Measurements from ENCODE around the gene SYTL2. TPM values are rescaled to one million over a fixed set of nuclear protein-coding genes. Genes with fewer than 3 reads are reported as not detected.
"Not testable (repeated sequence)": the region's sequence is repeated elsewhere in the genome, so short reads cannot be mapped to it uniquely, and the experiment has no call there.

Gene SYTL2
- total and polyA plus RNA-seq, 4 donors = 24.0 to 34.7 (median 26.5) TPM

DNA sequence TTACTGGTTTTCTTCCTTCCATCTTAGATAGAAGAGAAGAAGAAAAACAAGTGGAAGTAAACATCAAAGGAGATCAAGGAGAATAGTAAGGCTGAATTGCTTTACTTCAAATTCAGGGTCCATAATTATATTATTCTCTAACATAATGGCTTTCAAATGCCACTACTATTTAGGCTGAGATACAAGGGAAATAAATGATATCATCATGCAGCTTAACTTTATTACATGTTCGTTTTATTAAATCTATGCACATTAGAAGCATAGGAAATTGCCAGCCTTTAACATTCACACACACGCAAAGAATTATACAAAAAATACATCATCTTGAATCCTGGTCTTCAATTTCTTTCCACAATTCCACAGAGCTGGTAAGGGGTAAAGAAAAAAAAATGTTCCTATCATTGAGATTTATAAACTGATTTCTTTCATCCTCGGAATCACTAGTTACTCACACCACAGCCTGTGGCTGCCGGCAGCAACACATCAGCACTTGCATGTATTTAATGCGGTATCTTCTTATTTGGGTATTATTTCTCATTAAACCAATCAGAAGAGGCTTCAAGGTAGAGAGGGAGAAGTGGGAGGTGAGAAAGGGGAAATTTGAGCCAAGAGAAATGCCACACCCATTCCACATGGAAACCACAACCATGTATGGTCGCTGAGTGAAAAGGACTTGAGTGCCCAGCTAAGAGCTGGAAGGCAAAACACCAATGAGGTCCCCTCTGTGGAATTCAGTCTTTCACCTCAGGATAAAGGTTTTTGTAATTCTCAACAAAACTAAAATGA, 26.3 kb downstream of the SYTL2 start:
- H3K4me1 ChIP-seq (ENCODE audit: control insufficient read depth, insufficient read depth, low read length) = no peaks in the 10 kb centered on the region
- WGBS (ENCODE audit: insufficient coverage) = no CpG with 5 or more reads among the region's 6 CpGs
- no peaks in the 10 kb centered on the region for H3K9me3 ChIP-seq (ENCODE audit: control insufficient read depth, insufficient read depth, low read length)
- H3K27ac ChIP-seq (ENCODE audit: low read depth, low read length) = no peak overlapping the region
- H3K4me3 ChIP-seq (ENCODE audit: low read depth, low read length) = no peak overlapping the region
- DNase-seq (ENCODE audit: low read depth in 4 of 6, low spot score in 6 of 6) = no peak
- H3K27me3 ChIP-seq (ENCODE audit: control insufficient read depth, insufficient read depth, low read length) = no peaks in the 10 kb centered on the region
- no peaks in the 10 kb centered on the region for H3K36me3 ChIP-seq (ENCODE audit: control insufficient read depth, insufficient read depth, low read length)

DNA sequence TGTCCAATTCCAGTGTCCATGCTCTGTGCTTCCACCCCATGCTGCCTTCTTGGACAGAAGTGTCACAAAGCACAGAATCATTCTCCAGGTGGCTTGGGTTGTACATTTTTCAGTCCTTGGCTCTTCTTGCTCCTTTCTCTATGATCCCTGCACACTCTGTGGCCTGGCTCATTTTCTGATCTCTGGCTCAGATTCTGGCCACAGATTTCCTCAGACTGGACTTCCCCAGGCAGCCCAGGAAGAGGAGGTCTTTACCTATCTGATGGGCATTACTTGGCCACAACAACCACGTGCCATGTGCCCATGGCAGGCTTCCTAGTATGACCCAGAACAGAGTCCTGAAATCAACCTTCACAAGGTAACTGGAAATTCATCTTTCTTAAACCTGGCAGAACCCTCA, 27.2 kb downstream of the SYTL2 start:
- H3K9me3 ChIP-seq (ENCODE audit: control insufficient read depth, insufficient read depth, low read length) = no peaks in the 10 kb centered on the region
- no peaks in the 10 kb centered on the region for H3K4me1 ChIP-seq (ENCODE audit: control insufficient read depth, insufficient read depth, low read length)
- H3K36me3 ChIP-seq (ENCODE audit: control insufficient read depth, insufficient read depth, low read length) = no peaks in the 10 kb centered on the region
- no peak for DNase-seq (ENCODE audit: low read depth in 4 of 6, low spot score in 6 of 6)
- WGBS (ENCODE audit: insufficient coverage) = 86% methylated on average over 1 of the region's 1 CpG
- H3K27me3 ChIP-seq (ENCODE audit: control insufficient read depth, insufficient read depth, low read length) = no peaks in the 10 kb centered on the region
- no peak overlapping the region for H3K4me3 ChIP-seq (ENCODE audit: low read depth, low read length)
- no peak overlapping the region for H3K27ac ChIP-seq (ENCODE audit: low read depth, low read length)

- not testable (repeated sequence) for H3K27ac ChIP-seq (ENCODE audit: low read depth, low read length); H3K4me3 ChIP-seq (ENCODE audit: low read depth, low read length); H3K27me3 ChIP-seq (ENCODE audit: control insufficient read depth, insufficient read depth, low read length); H3K4me1 ChIP-seq (ENCODE audit: control insufficient read depth, insufficient read depth, low read length); DNase-seq (ENCODE audit: low read depth in 4 of 6, low spot score in 6 of 6); H3K36me3 ChIP-seq (ENCODE audit: control insufficient read depth, insufficient read depth, low read length); H3K9me3 ChIP-seq (ENCODE audit: control insufficient read depth, insufficient read depth, low read length)
- 100% methylated on average over 1 of the region's 3 CpGs for WGBS (ENCODE audit: insufficient coverage)
Observed at GRCh38 chr11:85780780-85781517, 30.0 kb downstream of the SYTL2 start.

DNA sequence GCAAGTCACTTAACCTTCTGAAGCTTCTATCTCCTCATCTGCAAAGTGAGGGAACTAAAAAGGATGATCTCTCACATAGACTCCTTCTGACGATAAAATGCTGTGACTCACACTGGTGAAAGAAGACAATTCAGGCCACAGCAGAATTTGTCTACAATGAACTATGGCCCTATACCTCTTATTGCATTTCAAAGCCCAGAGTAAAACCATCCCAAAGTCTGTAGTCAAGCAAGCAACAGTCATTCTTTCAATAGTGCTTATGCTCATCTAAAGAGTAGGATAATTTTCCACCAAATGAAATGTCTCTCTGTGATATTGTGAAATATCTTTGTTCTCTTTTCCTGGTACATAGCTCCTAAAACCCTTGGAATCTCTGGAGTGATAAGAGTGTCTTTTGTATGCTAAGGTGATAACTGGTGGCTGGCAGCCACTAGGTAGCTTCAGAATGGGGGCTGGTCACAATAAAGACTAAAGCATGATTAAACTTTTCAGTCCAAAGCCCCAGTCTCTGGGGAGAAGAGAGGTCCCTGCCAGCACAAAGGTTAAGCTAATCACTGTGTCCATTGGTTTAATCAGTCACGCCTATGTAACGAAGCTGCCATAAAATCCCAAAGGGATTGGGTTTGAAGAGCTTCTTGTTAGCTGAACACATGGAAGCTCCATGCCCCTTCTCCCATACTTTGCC, 30.8 kb downstream of the SYTL2 start:
- Histone ChIP-seq H3K4me3 (ENCODE audit: low read depth, low read length) (no peak overlapping the region), H3K36me3 (ENCODE audit: control insufficient read depth, insufficient read depth, low read length) (no peaks in the 10 kb centered on the region), H3K4me1 (ENCODE audit: control insufficient read depth, insufficient read depth, low read length) (no peaks in the 10 kb centered on the region), H3K27ac (ENCODE audit: low read depth, low read length) (no peak overlapping the region), H3K27me3 (ENCODE audit: control insufficient read depth, insufficient read depth, low read length) (no peaks in the 10 kb centered on the region), H3K9me3 (ENCODE audit: control insufficient read depth, insufficient read depth, low read length) (no peaks in the 10 kb centered on the region)
- DNase-seq (ENCODE audit: low read depth in 4 of 6, low spot score in 6 of 6) = no peak
- WGBS (ENCODE audit: insufficient coverage) = 100% methylated on average over 1 of the region's 3 CpGs

- H3K36me3 ChIP-seq (ENCODE audit: control insufficient read depth, insufficient read depth, low read length); H3K27me3 ChIP-seq (ENCODE audit: control insufficient read depth, insufficient read depth, low read length); DNase-seq (ENCODE audit: low read depth in 4 of 6, low spot score in 6 of 6); H3K9me3 ChIP-seq (ENCODE audit: control insufficient read depth, insufficient read depth, low read length); H3K27ac ChIP-seq (ENCODE audit: low read depth, low read length); H3K4me3 ChIP-seq (ENCODE audit: low read depth, low read length); H3K4me1 ChIP-seq (ENCODE audit: control insufficient read depth, insufficient read depth, low read length): not testable (repeated sequence)
- no CpG with 5 or more reads among the region's 3 CpGs for WGBS (ENCODE audit: insufficient coverage)
Observed at GRCh38 chr11:85777603-85777972, 33.4 kb downstream of the SYTL2 start.

- Histone ChIP-seq H3K27ac (ENCODE audit: low read depth, low read length) (no peak overlapping the region), H3K27me3 (ENCODE audit: control insufficient read depth, insufficient read depth, low read length) (no peaks in the 10 kb centered on the region), H3K4me3 (ENCODE audit: low read depth, low read length) (no peak overlapping the region), H3K4me1 (ENCODE audit: control insufficient read depth, insufficient read depth, low read length) (no peaks in the 10 kb centered on the region), H3K9me3 (ENCODE audit: control insufficient read depth, insufficient read depth, low read length) (no peaks in the 10 kb centered on the region), H3K36me3 (ENCODE audit: control insufficient read depth, insufficient read depth, low read length) (no peaks in the 10 kb centered on the region)
- DNase-seq (ENCODE audit: low read depth in 4 of 6, low spot score in 6 of 6) = no peak
- no CpG with 5 or more reads among the region's 1 CpG for WGBS (ENCODE audit: insufficient coverage)
Observed at GRCh38 chr11:85776951-85777602, 33.9 kb downstream of the SYTL2 start.

DNA sequence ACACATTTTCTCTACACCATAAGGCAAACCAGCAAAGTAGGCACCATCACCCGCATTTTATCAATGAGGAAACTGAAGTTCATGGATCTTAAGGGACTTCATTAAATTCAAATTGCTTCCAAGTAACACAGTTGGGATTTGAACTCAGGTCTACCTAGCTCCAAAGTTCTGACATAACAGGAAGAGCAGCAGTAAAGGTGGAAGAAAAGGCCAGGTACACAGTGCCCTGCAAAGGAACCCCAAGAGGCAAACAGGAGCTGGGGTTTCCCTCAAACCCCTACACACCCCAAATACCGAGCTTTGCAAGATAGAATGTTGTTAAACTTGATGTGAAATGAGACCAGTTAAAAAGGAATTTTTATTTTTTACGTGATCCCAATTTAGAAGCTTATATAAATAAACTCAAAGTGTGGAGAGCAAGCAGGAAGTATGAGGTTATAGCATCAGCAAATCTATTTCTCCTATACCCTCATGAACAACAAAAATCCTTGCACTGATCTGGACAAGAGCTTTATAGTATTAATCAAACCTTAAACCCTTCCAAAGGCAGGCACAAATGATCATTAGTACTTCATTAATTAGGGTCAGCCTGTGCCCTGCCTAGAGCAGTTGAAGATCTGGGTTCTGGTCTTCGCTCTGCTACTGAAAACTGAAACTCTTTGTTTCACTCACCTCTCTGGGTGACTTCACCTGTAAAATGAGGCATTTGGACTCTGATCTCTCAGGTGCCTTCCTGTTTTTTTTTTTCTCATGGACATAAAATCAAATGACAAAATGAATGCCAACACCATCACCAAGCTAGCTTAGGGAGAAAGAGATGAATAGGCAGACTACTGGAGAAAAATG, 36.5 kb downstream of the SYTL2 start:
- Histone ChIP-seq H3K36me3 (ENCODE audit: control insufficient read depth, insufficient read depth, low read length) (no peaks in the 10 kb centered on the region), H3K4me1 (ENCODE audit: control insufficient read depth, insufficient read depth, low read length) (no peaks in the 10 kb centered on the region), H3K4me3 (ENCODE audit: low read depth, low read length) (no peak overlapping the region), H3K27ac (ENCODE audit: low read depth, low read length) (no peak overlapping the region), H3K9me3 (ENCODE audit: control insufficient read depth, insufficient read depth, low read length) (no peaks in the 10 kb centered on the region), H3K27me3 (ENCODE audit: control insufficient read depth, insufficient read depth, low read length) (no peaks in the 10 kb centered on the region)
- 83% methylated on average over 2 of the region's 4 CpGs for WGBS (ENCODE audit: insufficient coverage)
- DNase-seq (ENCODE audit: low read depth in 4 of 6, low spot score in 6 of 6) = no peak

DNA sequence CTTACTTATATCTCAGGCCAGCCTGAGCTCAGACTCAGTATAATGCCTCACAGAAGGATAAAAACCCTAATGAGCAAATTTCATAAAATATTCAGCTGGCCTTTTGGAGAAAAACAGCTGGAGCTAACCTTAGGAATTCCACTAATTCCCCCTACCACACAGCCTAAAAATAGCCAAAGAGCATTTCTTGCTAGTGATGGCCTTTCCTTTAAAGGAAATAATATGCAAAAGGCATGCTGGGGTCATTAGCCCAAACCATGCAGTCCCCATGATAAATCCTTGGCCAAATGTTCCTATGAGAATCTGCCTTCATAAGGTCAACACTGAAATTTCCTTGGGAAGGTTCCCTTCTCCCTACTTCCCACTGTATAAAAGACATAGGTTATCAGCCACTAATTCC, 38.2 kb downstream of the SYTL2 start:
- Histone ChIP-seq H3K36me3 (ENCODE audit: control insufficient read depth, insufficient read depth, low read length) (no peaks in the 10 kb centered on the region), H3K4me3 (ENCODE audit: low read depth, low read length) (no peak overlapping the region), H3K4me1 (ENCODE audit: control insufficient read depth, insufficient read depth, low read length) (no peaks in the 10 kb centered on the region), H3K9me3 (ENCODE audit: control insufficient read depth, insufficient read depth, low read length) (no peaks in the 10 kb centered on the region), H3K27me3 (ENCODE audit: control insufficient read depth, insufficient read depth, low read length) (no peaks in the 10 kb centered on the region), H3K27ac (ENCODE audit: low read depth, low read length) (no peak overlapping the region)
- no peak for DNase-seq (ENCODE audit: low read depth in 4 of 6, low spot score in 6 of 6)

- Histone ChIP-seq H3K36me3 (ENCODE audit: control insufficient read depth, insufficient read depth, low read length) (no peaks in the 10 kb centered on the region), H3K4me3 (ENCODE audit: low read depth, low read length) (no peak overlapping the region), H3K9me3 (ENCODE audit: control insufficient read depth, insufficient read depth, low read length) (no peaks in the 10 kb centered on the region), H3K27me3 (ENCODE audit: control insufficient read depth, insufficient read depth, low read length) (no peaks in the 10 kb centered on the region), H3K27ac (ENCODE audit: low read depth, low read length) (no peak overlapping the region), H3K4me1 (ENCODE audit: control insufficient read depth, insufficient read depth, low read length) (no peaks in the 10 kb centered on the region)
- WGBS (ENCODE audit: insufficient coverage) = no CpG with 5 or more reads among the region's 3 CpGs
- DNase-seq (ENCODE audit: low read depth in 4 of 6, low spot score in 6 of 6) = no peak
Observed at GRCh38 chr11:85771568-85771967, 39.4 kb downstream of the SYTL2 start.

All from spinal cord (tissue), 10 donors.